Nucleus accumbens (tissue), 56 donors: ENCODE results near the gene CCDC157.

Experiments used
- DNase-seq, 56 donors: peaks; one replicate each; lab custom pipeline; 2025; lab: John Stamatoyannopoulos, UW

The CCDC157 gene

DNA sequence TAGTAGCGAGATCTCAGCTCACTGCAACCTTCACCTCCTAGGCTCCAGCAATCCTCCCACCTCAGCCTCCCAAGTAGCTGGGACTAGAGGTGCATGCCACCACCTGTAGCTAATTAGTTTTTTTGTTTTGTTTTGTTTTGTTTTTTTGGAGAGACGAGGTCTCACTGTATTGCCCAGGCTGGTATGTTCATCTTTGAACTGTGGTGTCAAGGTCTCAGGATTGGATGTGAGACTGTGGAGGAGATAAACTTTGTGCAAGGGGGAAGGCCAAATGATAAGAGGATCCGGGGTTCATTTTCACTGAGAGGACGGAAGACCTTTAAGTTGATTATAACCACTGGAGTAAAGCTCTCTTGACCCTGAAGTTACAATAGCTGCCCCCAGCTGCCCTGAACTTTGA, 48.9 kb downstream of the CCDC157 start:
- no peak for DNase-seq

DNA sequence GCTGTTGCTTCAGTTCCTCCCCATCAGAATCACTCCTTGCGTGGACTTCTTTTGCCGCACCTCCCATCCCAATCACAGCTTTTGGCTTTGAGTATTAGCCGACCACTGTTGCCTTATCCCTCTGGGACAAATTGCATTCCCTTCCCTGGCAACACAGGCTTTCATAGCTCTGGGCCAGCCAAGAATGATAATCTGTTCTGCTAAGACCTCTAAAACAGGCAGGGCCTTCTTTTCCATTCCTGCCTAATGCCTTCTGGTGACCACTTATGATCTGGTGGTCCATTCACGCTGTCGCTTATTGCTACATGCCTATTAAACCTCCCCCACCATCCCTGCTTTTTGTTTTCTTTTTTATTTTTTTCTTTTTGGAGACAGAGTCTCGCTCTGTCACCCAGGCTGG, 49.6 kb downstream of the CCDC157 start:
- no peak for DNase-seq

DNA sequence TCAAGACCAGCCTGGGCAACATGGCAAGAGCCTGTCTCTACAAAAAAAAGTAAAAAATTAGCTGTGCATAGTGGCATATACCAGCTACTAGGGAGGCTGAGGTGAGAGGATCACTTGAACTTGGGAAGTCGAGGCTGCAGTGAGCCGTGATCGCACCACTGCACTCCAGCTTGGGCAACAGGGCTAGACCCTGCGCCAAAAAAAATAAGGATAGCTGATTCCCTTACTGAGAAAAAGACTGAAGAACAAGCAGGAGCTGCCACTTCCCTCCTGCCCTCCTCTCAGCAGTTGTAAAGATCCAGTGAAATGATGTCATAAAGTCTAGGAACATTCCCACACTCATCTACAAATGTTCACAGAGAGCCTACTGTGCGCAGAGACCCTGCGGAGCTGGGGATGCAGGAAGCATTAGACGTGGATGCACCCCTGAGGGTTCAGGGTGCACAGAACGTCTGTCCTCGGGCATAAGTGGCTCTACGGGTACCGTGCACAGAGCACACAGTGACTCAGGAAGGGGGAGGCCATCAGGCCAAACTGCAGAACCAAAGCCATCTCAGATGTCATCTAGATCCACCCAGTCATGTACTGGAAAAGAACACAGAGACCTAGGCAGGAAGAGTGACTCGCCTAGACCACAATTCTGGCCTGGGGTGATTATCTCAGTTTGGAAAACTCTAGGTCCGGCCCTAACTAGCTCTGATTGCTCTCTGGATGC, 51.7 kb downstream of the CCDC157 start:
- no peak for DNase-seq

DNA sequence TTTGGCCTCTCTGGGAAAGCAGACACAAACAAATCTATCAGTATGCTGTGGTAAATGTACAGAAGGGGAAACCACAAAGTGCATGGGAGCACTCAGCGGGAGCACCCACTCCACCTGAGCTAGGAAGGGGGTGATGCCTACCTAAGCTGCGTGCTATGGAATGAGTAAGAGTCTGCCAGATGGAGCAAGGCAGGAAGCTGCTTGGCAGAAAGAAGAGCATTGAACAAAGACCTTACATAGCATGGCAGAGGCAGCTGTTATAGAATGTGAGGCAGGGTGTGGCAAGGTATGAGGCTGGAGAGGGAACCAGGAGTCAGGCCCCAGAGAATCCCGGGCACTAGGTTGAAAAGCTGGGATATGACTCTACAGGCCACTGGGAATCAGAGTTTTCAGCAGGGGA, 55.0 kb downstream of the CCDC157 start:
- DNase-seq: peak in 1 of 56 donors; percentile 43

DNA sequence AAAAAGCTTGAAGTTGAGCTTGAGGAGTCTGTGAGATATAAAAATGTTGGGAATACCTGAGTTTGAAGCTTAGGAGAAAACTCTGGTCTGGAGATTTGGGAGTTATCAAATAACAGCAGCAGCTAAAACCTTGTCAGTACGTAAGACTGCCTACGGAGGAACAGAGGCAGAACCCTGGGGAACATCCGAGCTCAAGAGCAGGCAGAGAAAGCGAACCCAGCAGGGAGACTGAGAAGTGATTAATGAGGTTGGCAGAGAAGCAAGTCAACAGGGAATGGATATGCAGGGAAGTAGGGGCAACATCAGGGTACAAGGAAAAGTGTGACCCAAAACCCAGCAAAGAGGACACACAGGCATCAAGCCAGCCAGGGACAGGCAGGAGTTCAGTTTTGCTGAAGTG, 56.2 kb downstream of the CCDC157 start:
- DNase-seq: peak in 2 of 56 donors; percentile 16 to 28

DNA sequence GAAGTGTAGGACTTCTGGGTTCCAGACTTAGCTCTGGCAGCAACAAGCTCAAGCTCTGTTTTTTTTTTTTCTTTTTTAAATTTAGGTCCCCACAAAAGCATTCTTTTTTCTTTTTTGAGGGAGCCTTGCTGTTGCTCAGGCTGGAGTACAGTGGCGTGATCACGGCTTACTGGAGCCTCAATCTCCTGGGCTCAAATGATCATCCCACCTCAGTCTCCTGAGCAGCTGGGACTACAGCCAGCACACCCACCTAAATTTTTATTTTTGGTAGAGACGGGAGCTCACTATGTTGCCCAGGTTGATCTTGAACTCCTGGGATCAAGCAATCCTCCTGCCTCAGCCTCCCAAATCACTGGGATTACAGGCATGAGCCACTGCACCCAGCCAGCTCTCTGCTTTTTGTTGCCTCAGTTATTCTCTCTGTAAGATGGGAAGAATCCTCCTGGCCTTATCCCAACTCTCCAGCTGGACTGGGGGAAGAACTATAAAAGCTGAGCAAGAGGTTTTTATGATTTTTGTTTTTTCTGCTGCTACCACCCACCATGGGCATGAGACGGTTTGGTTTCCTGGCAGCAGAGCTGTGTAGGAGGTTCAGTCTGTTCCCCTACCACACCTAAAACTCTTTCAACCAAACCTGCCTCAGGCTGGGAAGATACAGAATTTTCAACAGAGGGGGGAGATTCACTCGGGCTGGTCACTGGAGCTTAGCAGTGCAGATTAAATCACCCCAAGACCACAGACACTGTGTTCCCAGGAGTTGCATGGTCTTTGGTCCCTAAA, 57.1 kb downstream of the CCDC157 start:
- peak in 14 of 56 donors; percentile 12 to 64 (median 22) for DNase-seq

DNA sequence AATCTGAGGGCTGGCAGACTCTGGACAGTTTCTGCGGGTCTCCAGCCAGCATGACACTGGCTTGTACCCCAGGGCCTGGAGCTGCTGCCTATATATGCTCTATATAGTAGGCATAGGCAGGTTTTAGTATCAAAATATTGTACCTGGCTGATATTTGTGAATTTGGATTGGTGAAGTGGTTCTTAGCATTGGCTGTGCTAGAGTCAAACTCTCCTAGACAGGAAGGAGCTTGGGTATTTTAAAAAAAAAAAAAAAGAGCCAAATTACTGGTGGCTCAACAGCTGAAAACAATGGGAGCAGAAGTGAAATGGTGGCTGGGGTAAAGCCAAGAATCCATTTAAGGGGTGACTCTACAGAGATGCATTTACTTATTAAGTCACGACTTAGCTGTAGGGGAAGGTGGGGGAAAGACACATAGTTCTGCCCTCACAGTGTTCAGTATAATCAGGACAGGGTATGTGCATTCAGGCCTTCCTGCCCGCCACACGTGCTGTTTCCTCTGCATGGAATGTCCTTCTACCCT, 57.8 kb downstream of the CCDC157 start:
- DNase-seq: no peak

DNA sequence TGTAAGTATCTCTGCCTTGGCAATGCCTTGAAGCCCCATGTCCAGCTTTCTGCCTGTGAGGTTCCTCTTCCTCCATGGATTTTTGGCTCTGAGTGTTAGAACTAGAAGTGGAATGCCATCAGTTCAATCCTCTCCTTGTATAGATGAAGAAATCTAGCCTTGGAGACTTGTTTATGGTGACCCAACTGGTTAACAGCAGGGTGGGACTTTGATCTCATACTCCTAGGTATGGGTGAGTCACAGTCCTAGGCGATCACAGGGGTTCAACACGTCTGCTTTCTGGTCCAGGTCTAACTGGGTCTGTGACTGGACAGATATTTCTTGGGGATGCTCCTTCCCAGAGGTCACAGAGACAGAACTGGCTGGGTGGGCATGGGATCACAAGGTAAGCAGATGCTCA, 59.6 kb downstream of the CCDC157 start:
- no peak for DNase-seq

DNA sequence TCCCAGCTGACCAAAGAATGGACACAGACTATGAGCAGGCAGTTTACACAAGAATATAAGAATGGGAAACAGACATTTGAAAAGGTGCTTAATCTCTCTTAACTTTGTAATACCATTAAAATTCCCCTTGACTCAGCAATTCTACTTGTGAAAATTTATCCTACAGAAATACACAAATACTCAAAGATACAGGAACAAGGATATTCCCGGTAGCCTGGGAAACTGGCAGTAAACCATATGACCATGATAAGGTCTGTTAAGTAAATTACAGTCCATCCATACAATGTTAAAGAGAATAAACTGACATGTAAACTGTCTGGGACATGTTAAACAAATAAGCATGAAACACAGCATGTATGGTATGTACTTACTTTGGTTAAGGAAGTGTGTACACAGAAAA, 60.0 kb downstream of the CCDC157 start:
- no peak for DNase-seq

DNA sequence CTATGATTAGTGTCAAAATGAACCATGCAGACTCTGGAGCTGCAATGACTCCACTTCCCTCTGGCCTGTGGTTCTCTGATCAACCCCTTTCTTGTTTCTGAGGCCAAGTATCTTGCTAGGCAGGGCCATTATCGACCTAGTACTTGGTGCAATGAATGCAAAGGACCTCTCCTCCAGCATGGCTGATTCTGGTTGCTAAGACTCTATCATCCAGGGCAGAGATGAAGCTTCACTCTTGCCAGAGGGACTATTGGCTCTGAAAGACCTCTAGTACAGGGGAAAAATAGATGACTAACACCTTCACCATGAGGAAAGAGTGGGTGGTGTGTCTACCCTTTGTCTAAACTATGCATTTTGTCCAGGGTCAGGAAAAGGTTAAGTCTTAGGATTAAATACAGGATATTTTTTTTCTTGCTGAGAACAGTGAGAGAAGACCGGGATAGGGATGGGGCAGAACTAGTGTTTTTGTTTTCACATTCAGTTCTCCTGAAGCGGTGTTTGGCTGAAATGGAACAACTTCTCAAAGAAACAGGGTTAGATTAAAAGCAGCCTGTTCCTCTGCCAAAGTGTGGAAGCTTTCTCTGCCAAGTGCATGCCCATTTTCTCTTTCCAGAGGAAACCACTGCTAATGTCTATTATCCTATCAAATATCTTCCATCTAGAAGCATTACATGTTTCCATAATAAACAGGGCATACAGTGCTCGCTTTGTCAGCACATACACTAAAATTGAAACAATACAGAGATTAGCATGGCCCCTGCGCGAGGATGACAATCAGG, 63.7 kb downstream of the CCDC157 start:
- DNase-seq: peak in 2 of 56 donors; percentile 25 to 28

DNA sequence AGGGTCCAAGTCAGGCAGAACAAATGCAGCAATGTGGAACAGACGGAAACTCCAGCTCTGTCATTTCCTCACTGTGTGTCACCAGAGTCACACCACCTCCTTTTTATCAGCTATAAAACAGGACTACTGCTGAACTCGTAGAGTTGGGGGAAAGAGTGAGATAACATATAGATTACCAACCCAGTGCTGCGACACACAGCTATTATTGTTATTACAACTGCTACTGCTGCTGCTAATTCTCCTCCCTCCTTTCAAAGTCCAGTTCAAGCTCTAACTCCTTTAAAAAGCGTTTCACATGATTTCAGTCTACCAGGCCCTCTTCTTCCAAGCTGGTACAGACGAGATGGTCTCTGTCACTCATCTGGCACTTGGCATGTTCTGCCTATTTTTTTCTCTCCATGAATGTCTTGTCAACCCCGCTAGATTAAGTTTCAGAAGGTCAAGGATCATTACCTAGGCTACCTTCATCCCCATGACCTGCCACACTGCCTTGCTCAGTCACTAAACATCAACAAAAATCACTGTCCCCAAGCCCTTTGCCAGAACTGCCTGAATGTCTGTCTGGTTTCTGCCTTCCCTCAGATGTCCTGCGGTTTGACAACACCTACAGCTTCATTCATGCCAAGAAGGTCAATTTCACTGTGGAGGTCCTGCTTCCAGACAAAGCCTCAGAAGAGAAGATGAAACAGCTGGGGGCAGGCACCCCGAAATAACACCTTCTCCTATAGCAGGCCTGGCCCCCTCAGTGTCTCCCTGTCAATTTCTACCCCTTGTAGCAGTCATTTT, 65.1 kb downstream of the CCDC157 start:
- no peak for DNase-seq

DNA sequence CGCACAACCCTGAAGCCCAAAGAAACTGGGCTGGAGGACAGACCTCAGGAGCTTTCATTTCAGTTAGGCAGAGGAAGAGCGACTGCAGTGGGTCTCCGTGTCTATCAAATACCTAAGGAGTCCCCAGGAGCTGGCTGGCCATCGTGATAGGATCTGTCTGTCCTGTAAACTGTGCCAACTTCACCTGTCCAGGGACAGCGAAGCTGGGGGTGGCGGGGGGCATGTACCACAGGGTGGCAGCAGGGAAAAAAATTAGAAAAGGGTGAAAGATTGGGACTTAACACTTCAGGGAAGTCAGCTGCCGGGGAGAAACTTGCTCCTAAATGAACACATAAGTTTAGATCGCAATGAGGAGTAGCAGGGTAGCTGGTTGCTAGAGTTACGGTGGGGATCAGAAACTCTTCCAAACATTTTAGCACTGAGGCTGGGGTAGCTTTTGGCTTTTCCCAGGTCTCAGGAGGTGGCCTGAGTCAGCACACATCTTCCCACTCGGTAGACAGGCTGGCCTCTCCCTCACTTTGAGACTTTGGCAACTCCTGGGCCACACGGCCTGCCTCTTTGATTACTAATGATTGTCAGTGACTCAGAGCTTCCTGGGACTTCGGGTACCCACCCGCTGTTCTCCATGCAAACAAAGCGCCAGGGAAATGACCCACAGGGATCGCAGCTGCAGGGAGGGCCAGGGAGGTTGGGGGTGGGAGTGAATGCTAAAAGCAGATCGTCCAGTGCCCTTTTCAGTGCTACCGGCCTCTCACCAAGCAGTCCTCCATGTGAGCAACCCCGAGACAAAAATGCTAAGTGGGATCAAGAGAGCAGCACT, 65.9 kb downstream of the CCDC157 start:
- peak in 47 of 56 donors; percentile 29 to 82 (median 64) for DNase-seq

DNA sequence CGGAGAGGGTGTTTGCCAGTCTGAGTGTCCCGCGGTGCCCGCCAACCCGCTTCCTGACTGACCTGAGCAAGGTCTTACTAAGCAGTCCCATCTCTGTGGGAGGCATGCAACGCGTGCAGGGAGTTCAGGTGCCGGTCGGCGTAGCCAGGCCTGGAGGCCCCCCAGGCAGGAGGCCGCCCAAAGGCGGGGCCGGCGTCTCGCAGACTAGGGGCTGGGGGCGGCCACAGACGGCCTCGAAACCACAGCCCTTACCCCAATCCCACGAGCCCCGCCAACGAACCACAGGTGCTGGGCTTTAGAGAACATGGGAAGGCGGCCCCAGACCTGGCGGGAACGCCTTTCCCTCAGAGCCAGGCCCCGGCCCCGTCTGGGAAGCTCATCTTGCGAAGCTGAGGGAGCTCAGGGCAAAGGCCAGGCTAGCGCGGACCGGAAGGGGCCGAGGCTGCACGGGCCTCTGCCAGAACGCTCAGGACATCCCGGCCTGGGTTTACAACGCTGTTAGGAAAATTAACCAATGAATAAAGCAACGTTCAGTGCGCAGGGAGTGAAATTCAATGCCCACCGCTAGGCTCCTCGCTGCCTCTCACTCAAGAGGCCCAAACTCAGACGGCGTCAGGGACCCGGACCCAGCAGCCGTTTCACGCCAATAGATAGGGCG, 66.6 kb downstream of the CCDC157 start:
- DNase-seq: peak in 15 of 56 donors; percentile 39 to 81 (median 69)

DNA sequence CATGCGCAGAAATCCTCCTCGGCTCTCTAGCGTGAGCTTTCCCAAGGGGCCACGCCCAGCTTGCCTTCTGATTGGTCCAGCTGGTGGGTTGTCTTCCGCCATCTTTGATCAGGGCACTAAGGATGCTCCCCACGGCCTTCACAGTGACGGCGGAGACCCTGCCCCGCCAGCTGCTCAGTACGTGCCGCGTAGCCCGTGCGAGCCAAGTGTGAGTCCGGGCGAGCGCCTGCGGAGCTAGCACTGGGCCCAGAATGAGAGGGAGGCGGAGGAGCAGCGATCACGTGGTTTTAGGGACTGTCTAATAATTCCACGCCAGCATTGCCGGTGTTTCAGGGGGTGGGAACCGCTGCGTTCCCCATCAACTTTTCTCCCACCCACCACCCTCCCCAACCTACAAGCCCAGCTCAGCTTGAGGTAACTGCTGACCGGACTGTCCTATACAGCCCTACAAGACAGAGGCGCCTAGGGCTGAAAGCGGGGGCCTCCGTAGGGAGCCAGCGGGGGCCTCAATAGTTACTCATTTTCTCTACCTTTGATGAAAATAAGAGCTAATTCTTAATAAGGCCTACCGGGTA, 67.2 kb downstream of the CCDC157 start:
- peak; percentile 92 to 100 (median 99) for DNase-seq

DNA sequence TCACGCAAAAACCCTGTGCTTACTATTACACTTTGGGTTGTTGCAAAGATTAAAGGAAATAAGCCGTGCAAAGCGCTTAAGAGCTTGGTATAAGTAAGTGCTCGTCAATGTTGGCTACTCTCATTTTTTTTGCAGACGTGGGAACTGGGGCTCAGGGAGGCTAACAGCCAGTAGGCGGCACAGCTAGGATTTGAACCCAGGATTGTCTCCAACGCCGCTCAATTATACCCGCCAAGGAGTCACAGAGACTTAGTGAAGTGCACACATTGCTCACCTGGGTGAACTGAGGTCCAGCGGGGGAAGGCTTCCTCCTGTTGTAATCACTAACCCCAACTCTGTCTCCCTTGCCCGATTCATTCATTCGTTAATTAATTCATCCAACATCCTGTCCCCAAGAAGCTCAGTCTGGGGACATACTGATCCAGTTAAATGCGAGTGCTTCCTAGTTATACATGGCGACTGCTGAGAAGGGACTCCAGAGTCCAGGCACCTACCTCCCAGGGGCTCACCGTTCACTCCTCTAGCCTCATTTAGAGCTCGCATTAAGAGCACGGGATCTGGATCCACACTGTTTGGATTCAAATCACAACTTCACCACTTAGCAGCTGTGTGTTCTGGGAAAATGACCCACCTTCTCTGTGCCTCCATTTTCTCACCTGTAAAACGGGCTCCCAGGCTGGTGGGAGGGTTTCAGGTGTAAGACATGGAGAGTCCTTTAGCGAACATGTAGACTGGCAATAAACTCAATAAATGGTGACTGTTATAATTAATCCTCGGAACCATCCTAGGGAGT, 67.9 kb downstream of the CCDC157 start:
- DNase-seq: peak in 11 of 56 donors; percentile 20 to 63 (median 45)

DNA sequence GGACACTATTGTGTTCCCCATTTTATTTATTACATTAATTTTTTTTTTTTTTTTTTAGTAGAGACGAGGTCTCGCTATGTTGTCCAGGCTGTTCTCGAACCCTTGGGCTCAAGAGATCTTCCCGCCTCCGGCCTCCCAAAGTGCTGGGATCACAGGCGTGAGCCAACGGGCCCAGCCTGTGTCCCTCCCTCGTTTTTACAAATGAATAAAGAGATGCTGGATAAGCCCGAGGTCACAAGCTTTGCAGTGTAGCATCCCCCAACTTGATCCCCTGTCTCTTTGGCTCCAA, 68.5 kb downstream of the CCDC157 start:
- DNase-seq: no peak

DNA sequence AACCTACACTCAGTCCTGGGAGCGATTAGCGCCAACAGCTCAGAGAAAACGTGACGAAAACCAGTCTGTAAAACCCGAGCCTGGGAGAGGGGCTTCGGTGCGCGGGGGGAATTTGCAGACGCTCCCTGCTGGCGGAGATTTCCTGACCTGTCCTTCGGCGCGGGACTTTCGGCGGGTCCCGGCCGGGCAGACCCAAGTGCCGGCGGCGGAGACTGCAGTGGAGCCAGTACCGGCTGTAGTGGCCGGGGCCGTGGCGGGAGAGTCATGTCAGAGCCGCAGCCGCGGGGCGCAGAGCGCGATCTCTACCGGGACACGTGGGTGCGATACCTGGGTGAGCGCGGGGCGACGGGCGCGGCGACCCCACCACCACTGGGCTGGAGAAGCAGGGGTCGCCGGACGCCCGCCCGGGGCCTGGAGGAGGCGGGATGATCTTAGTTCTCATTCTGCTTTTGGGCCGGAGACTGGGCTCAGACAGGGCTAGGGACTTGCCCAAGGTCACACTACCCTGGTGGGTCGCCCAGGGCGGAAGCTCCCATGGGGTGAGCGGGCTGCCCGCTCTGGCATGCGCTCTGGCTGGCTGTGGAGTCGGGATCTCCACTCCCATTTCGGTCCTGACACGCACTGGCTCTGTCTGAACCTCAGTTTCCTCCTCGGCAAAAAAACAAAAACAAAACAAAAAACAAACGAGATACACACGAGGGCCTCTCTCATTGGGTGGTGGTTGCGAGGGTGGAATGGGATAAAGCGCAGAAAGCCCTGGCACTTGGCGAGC, 69.0 kb downstream of the CCDC157 start, which contains the start of gene MTFP1:
Gene MTFP1, plus strand, starts transcription at position 153 of the 772 bp plus-strand sequence. Its CDS starts 112 bp downstream, at position 265.
- DNase-seq: peak in 38 of 56 donors; percentile 5 to 61 (median 26)
